ENCODE measurements around the gene CYP11A1. TPM values are rescaled to one million over a fixed set of nuclear protein-coding genes. Genes with fewer than 3 reads are reported as not detected.

Gene CYP11A1
- total and polyA plus RNA-seq, 8 donors: 2.5 to 10.2 (median 4.2) TPM; not detected in 4

GRCh38 chr15:74383286-74383685 lies 15.8 kb upstream of the CYP11A1 start:
- 83 to 100% (median 94%) methylated on average over 4 of the region's 4 CpGs; no CpG with 5 or more reads in 1 of the 5 donors for WGBS, 5 donors
- Histone ChIP-seq H3K27ac (peak overlapping the region in 1 of 5 donors; percentile 31), H3K4me3 (no peak overlapping the region), H3K27me3 (peaks cover 0 to 16% (median 0%) of the 10 kb centered on the region in 3 donors), H3K36me3 (no peaks in the 10 kb centered on the region), H3K9me3 (no peaks in the 10 kb centered on the region), H3K4me1 (peaks cover 5 to 42% (median 14%) of the 10 kb centered on the region in 4 donors)
- no peak for TF ChIP-seq EP300 (IDR thresholded peaks at IDR 0.05)
- no peak for TF ChIP-seq POLR2A (IDR thresholded peaks at IDR 0.05)
- TF ChIP-seq, protein P1, sequence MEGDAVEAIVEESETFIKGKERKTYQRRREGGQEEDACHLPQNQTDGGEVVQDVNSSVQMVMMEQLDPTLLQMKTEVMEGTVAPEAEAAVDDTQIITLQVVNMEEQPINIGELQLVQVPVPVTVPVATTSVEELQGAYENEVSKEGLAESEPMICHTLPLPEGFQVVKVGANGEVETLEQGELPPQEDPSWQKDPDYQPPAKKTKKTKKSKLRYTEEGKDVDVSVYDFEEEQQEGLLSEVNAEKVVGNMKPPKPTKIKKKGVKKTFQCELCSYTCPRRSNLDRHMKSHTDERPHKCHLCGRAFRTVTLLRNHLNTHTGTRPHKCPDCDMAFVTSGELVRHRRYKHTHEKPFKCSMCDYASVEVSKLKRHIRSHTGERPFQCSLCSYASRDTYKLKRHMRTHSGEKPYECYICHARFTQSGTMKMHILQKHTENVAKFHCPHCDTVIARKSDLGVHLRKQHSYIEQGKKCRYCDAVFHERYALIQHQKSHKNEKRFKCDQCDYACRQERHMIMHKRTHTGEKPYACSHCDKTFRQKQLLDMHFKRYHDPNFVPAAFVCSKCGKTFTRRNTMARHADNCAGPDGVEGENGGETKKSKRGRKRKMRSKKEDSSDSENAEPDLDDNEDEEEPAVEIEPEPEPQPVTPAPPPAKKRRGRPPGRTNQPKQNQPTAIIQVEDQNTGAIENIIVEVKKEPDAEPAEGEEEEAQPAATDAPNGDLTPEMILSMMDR (IDR thresholded peaks at IDR 0.05): no peak
- no peak for TF ChIP-seq POLR2AphosphoS5 (IDR thresholded peaks at IDR 0.05)
- intact Hi-C loops (cut with DNase I; ENCODE audit: low total_unique reads): loop anchor here (2.0 kb wide), 1 partner anchor 56 kb away; no protein-coding TSS in a partner anchor
- no peak for DNase-seq

DNA sequence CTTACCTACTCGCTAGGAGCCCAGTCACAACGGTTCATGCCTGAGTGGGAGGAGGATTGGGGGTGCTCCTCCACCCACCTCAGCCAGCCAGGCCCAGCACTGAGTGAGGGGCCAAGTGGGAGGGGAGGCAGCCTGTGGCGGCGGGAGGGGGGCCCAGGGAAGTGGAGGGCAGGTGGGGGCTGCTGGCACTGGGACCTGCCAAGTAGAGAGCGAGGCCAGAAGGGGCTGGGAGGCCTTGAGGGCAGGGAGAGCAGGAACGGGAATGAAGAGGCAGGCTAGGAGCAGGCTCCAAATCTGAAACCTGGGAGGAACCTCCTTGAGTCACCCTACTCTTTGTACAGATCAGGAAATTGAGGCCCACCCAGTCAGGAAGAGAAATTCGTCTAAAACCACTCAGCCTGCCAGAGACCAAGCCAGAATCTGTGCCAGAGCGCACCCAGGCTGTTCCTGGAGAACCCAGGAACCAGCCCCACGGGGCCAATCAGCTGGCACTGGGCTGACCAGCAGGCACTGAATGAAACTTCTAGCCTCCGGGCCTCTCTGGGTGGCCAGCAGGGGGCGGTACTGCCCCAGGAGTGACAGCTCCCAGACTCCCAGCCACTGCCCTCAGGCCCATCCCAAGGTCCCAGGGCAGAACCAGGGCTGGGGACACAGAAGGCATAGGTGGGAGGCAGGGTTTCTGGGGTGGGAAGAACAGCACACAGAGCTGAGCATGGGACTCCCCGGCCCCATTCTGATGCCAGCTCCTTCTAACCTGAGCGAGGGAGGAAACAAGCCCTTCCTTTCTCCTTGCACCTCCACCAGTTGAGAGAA lies 14.8 kb upstream of the CYP11A1 start:
- TF ChIP-seq POLR2A (IDR thresholded peaks at IDR 0.05): no peak
- TF ChIP-seq, protein P1 (IDR thresholded peaks at IDR 0.05): peak in 6 of 7 experiments; percentile 79 to 97 (median 92)
- TF ChIP-seq EP300 (IDR thresholded peaks at IDR 0.05): no peak
- peak in 1 of 3 donors; percentile 55 for TF ChIP-seq POLR2AphosphoS5 (IDR thresholded peaks at IDR 0.05)

DNA sequence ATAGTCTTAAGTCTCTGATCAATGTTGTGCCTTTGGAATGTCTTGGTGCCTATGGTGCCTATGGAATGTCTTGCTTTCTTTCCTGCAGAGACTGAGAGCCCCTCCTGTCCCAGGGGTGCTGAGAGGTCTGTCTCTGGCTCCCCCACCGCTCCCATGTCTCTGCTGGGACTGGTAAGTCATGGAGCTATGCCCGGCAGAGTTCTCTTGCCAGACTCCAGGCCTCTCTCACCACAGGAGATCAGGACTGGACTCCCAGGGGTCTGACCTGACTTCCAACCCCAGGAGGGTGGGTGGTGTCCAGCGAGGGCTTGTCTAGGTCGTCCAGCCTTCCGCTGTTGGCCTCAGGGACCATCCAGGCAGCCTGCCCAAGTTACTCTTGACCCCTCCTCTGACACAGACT lies 14.0 kb upstream of the CYP11A1 start:
- TF ChIP-seq POLR2A (IDR thresholded peaks at IDR 0.05) (no peak), EP300 (IDR thresholded peaks at IDR 0.05) (no peak), POLR2AphosphoS5 (IDR thresholded peaks at IDR 0.05) (no peak)
- TF ChIP-seq, protein P1 (IDR thresholded peaks at IDR 0.05): no peak
- WGBS, 5 donors: 60 to 91% (median 84%) methylated on average over 4 to 5 of the region's 5 CpGs
- Histone ChIP-seq H3K4me1 (peaks cover 5 to 42% (median 14%) of the 10 kb centered on the region in 4 donors), H3K27me3 (peaks cover 0 to 16% (median 0%) of the 10 kb centered on the region in 3 donors), H3K27ac (no peak overlapping the region), H3K9me3 (no peaks in the 10 kb centered on the region), H3K36me3 (no peaks in the 10 kb centered on the region), H3K4me3 (no peak overlapping the region)
- intact Hi-C loops (cut with DNase I; ENCODE audit: low total_unique reads): no loop called here
- DNase-seq: peak in 1 of 2 donors; percentile 14

More for the DNA sequence above, 14.8 kb upstream of the CYP11A1 start:
- no peak overlapping the region for H3K27ac ChIP-seq
- H3K9me3 ChIP-seq: no peaks in the 10 kb centered on the region
- 33 to 46% (median 40%) methylated on average over 10 to 13 of the region's 13 CpGs for WGBS, 5 donors
- peaks cover 5 to 42% (median 14%) of the 10 kb centered on the region in 4 donors for H3K4me1 ChIP-seq
- no peak overlapping the region for H3K4me3 ChIP-seq
- H3K36me3 ChIP-seq: no peaks in the 10 kb centered on the region
- DNase-seq: peak; percentile 91 to 94
- peaks cover 0 to 16% (median 0%) of the 10 kb centered on the region in 3 donors for H3K27me3 ChIP-seq
- intact Hi-C loops (cut with DNase I; ENCODE audit: low total_unique reads): loop anchor here (2.0 kb wide), 1 partner anchor 57 kb away; no protein-coding TSS in a partner anchor

- Histone ChIP-seq H3K27ac (no peak overlapping the region), H3K4me1 (peaks cover 5 to 38% (median 14%) of the 10 kb centered on the region in 4 donors), H3K9me3 (no peaks in the 10 kb centered on the region), H3K27me3 (peaks cover 0 to 16% (median 0%) of the 10 kb centered on the region in 3 donors), H3K4me3 (no peak overlapping the region), H3K36me3 (no peaks in the 10 kb centered on the region)
- 68 to 78% (median 73%) methylated on average over 2 of the region's 2 CpGs for WGBS, 5 donors
- intact Hi-C loops (cut with DNase I; ENCODE audit: low total_unique reads): no loop called here
- no peak for DNase-seq
- TF ChIP-seq POLR2AphosphoS5 (IDR thresholded peaks at IDR 0.05) (no peak), POLR2A (IDR thresholded peaks at IDR 0.05) (no peak), EP300 (IDR thresholded peaks at IDR 0.05) (no peak)
- TF ChIP-seq, protein P1 (IDR thresholded peaks at IDR 0.05): no peak
Observed at GRCh38 chr15:74381190-74381453, 13.7 kb upstream of the CYP11A1 start.

All from stomach (tissue), 9 donors.